Ishikawa (cell line): ENCODE results near the gene BPIFB1.

Experiments used
- NFIC ChIP-seq: IDR thresholded peaks from 2 replicates; pipeline ENCODE4 v1.6.1; 2012
- TAF1 ChIP-seq: IDR thresholded peaks from 2 replicates; pipeline ENCODE4 v1.6.1; 2012; ENCODE audit warnings: low read depth, mild to moderate bottlenecking

GRCh38 chr20:33311011-33311410 lies 28.0 kb downstream of the BPIFB1 start:
- TF ChIP-seq NFIC (no peak), TAF1 (no peak)
